OCI-LY1 (cell line): ENCODE data around the gene VAV2.

Experiments used
- H2AFZ ChIP-seq: fragments of 200-600 bp; sonication (generic), shearing (Covaris generic); 2 replicates; pipeline ENCODE4 v1.6.0; 2014; ENCODE audit warnings: antibody characterized with exemption, mild to moderate bottlenecking, low read length
- H3F3A ChIP-seq: fragments of 200-600 bp; sonication (generic), shearing (Covaris generic); 2 replicates; pipeline ENCODE4 v1.6.0; 2014; ENCODE audit warnings: mild to moderate bottlenecking, antibody characterized with exemption, low read length, moderate library complexity; ENCODE audit not compliant: insufficient read depth
- H3K27ac ChIP-seq: fragments of 200-600 bp; sonication (generic); 2 replicates; pipeline ENCODE4 v1.5.1; 2014; ENCODE audit warnings: low read length, mixed run types, mild to moderate bottlenecking, low read depth; ENCODE audit not compliant: poor library complexity, severe bottlenecking
- H3K27me3 ChIP-seq: fragments of 200-600 bp; sonication (generic); 2 replicates; pipeline ENCODE4 v1.6.0; 2014; ENCODE audit warnings: antibody characterized with exemption, mild to moderate bottlenecking, low read length, moderate library complexity; ENCODE audit not compliant: insufficient read depth
- H3K36me3 ChIP-seq: fragments of 200-600 bp; sonication (generic); 2 replicates; pipeline ENCODE4 v1.6.1; 2014; ENCODE audit warnings: mild to moderate bottlenecking, antibody characterized with exemption, low read length, moderate library complexity, mixed read lengths; ENCODE audit not compliant: insufficient read depth
- H3K4me1 ChIP-seq: fragments of 200-600 bp; sonication (generic); 2 replicates; pipeline ENCODE4 v1.5.1; 2014; ENCODE audit warnings: mild to moderate bottlenecking, low read length, moderate library complexity; ENCODE audit not compliant: insufficient read depth, severe bottlenecking
- H3K4me2 ChIP-seq: fragments of 200-600 bp; sonication (generic), shearing (Covaris generic); 2 replicates; pipeline ENCODE4 v1.6.1; 2014; ENCODE audit warnings: low read length
- H3K4me3 ChIP-seq: fragments of 200-600 bp; sonication (generic); 2 replicates; pipeline ENCODE4 v1.5.1; 2014; ENCODE audit warnings: low read length, low read depth, mild to moderate bottlenecking, mixed read lengths; ENCODE audit not compliant: poor library complexity, severe bottlenecking
- H3K79me2 ChIP-seq: fragments of 200-600 bp; shearing (Covaris generic); 2 replicates; pipeline ENCODE4 v1.6.1; 2016; ENCODE audit warnings: mixed run types, low read length, mixed read lengths; ENCODE audit not compliant: insufficient read depth
- H3K9ac ChIP-seq: fragments of 200-600 bp; sonication (generic), shearing (Covaris generic); 2 replicates; pipeline ENCODE4 v1.6.1; 2014; ENCODE audit warnings: mild to moderate bottlenecking, low read length, mixed read lengths
- H3K9me2 ChIP-seq: fragments of 200-600 bp; sonication (generic), shearing (Covaris generic); 2 replicates; pipeline ENCODE4 v1.6.1; 2014; ENCODE audit warnings: low read depth, mild to moderate bottlenecking, low read length, mixed read lengths
- H3K9me3 ChIP-seq: fragments of 200-600 bp; shearing (Covaris generic); 2 replicates; pipeline ENCODE4 v1.6.1; 2014; ENCODE audit warnings: low read length, mixed read lengths
- H4K20me1 ChIP-seq: fragments of 200-600 bp; sonication (generic), shearing (Covaris generic); 2 replicates; pipeline ENCODE4 v1.6.0; 2016; ENCODE audit warnings: mild to moderate bottlenecking, low read length; ENCODE audit not compliant: insufficient read depth
- CTCF ChIP-seq: fragments of 200-600 bp; sonication (generic), shearing (Covaris generic); IDR thresholded peaks from 2 replicates; pipeline ENCODE4 v1.5.1; 2017; ENCODE audit warnings: mild to moderate bottlenecking, antibody characterized with exemption, low read length, moderate library complexity, mixed read lengths
- EZH2 ChIP-seq: fragments of 200-600 bp; sonication (generic), shearing (Covaris generic); IDR thresholded peaks from 2 replicates; pipeline ENCODE4 v1.8.0; 2017; ENCODE audit warnings: borderline replicate concordance, mixed run types, mild to moderate bottlenecking, antibody characterized with exemption, low read length, moderate library complexity, mixed read lengths

Gene VAV2

DNA sequence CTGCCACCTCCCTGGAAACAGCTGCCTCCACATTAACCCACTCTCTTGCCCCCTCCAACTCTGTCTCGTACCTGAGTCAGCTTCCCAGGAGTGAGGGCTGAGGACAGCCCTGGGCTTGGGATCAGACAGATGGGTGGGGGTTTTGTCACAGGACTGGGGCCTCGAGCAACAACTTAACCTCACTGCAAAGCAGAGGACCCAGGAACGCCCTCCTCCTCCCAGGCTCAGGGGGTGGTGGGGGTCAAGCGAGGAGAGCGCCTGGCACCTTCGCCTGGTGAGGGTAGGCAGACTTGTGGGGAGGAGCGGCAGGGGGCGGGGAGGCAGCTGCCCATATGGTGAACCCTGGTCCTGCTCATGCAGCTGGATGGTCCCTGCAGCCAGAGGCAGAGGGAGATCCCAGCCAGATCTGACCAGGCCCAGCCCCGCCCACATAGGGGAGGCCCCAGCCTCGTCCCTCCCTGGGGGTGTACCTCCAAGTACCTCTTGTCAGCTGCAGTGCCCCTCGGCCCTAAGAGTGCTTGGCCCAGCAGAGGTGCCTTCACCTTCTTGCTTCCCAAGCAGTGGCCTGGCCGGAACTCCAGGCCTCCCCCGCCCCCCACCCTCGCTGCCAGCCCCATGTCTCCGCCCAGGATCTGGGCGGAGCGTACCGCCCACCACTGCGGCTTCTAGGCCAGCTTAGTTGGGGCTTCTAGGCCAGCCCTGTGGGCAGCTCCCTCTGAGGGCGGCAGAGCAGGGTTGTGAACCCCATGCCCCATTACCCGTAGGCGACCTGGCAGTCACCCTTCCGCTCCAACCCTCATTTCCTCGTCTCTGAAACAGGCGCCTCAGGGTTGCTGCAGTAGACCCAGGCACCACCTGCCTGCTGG is 254.1 kb downstream of the VAV2 start, which contains the start of gene SARDH:
SARDH (minus strand) TSS at position 579 of the 866 bp plus-strand sequence. CDS start 4,179 bp downstream, outside the sequence.
- H3K9me2 ChIP-seq: no peaks in the 10 kb centered on the region
- H3K4me3 ChIP-seq: no peak within 1 kb of the TSS
- no peak within 1 kb of the TSS for H3K9ac ChIP-seq
- H3K27me3 ChIP-seq: no peaks in the 10 kb centered on the region
- no peaks in the 10 kb centered on the region for H3F3A ChIP-seq
- TF ChIP-seq CTCF (no peak), EZH2 (no peak)
- no peak within 1 kb of the TSS for H3K4me2 ChIP-seq
- H3K9me3 ChIP-seq: no peaks in the 10 kb centered on the region
- no peaks in the 10 kb centered on the region for H3K36me3 ChIP-seq
- no peaks in the 10 kb centered on the region for H3K4me1 ChIP-seq
- H3K27ac ChIP-seq: no peak within 1 kb of the TSS
- H4K20me1 ChIP-seq: no peaks in the 10 kb centered on the region
- no peaks in the 10 kb centered on the region for H3K79me2 ChIP-seq
- no peak within 1 kb of the TSS for H2AFZ ChIP-seq

DNA sequence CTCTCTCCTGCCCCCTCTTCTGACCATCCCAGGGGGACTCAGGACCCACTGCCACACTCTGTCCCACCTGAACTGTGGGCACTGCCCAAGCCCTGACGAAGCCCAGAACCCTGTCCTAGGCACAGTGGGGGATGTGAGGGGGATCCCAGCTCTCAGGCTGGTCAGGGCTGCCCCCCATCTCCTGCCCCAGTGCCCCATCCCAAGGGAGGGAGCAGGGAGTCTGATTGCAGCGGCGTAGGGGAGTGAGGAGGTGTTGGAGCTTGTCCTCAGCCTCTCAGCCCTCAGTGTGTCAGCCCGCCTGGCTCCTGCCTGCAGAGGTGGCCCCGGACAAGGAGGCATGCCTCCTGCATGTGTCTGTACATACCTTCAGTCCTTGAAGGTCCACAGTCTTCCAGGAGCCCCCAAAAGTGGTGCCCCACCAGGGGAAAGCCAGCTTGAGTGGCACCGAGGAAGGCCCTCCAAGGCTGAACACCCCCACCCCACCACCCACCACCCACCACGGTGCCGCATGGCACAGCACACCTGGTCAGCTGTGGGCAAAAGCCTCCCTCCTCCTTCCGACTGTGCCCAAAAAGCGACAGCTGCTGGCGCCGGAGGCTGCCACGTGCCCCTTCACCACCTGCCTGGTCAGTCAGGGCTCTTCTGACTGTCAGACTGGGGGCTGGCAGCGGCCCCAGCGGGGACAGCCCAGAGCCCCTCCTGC is 254.9 kb downstream of the VAV2 start:
- Histone ChIP-seq H3K9me2 (no peaks in the 10 kb centered on the region), H3K27ac (no peak overlapping the region), H3F3A (no peaks in the 10 kb centered on the region), H3K4me3 (no peak overlapping the region), H3K36me3 (no peaks in the 10 kb centered on the region), H3K79me2 (no peaks in the 10 kb centered on the region), H3K4me2 (no peak overlapping the region), H3K9ac (no peak overlapping the region), H4K20me1 (no peaks in the 10 kb centered on the region), H3K9me3 (no peaks in the 10 kb centered on the region), H3K27me3 (no peaks in the 10 kb centered on the region), H3K4me1 (no peaks in the 10 kb centered on the region), H2AFZ (no peak overlapping the region)
- TF ChIP-seq EZH2: no peak
- TF ChIP-seq CTCF: no peak

GRCh38 chr9:133735931-133736330 is 256.2 kb downstream of the VAV2 start:
- Histone ChIP-seq H4K20me1 (no peaks in the 10 kb centered on the region), H3K27ac (no peak overlapping the region), H3K9me2 (no peaks in the 10 kb centered on the region), H3K4me2 (no peak overlapping the region), H2AFZ (no peak overlapping the region), H3F3A (no peaks in the 10 kb centered on the region), H3K4me3 (no peak overlapping the region), H3K9ac (no peak overlapping the region), H3K36me3 (no peaks in the 10 kb centered on the region), H3K79me2 (no peaks in the 10 kb centered on the region), H3K9me3 (no peaks in the 10 kb centered on the region), H3K4me1 (no peaks in the 10 kb centered on the region), H3K27me3 (no peaks in the 10 kb centered on the region)
- TF ChIP-seq CTCF (no peak), EZH2 (no peak)
